ENCODE results near the gene IMPG2.

IMPG2 gene

GRCh38 chr3:101271728-101272127 lies 48.6 kb downstream of the IMPG2 start:
- H3K9me3 ChIP-seq (ENCODE audit: severe bottlenecking) = no peaks in the 10 kb centered on the region
- no peak overlapping the region for H3K4me3 ChIP-seq (ENCODE audit: low read depth, low read length)
- H3K36me3 ChIP-seq = peaks cover 96% of the 10 kb centered on the region
- no peak for DNase-seq
- no peaks in the 10 kb centered on the region for H3K27me3 ChIP-seq (ENCODE audit: insufficient read depth, low read depth, severe bottlenecking)
- H3K27ac ChIP-seq = no peak overlapping the region
- TF ChIP-seq CTCF (IDR thresholded peaks at IDR 0.05; ENCODE audit: low read depth, low read length) = no peak

DNA sequence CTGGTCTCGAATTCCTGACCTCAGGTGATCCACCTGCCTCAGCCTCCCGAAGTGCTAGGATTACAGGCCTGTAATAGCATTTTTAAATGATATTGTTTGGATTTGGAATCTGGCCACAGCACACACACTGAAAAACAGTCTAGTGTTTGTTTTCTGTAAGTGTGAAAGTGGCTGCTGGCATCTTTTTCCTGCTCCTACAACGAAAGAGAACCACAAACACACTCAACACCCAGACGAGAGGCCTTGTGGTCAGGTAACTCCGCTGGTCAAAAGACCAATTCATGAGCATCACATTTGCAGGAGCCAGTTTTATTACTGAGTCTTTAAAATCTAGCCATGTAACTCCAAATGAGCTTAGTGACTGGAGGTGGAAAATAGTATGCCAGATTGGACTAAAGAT lies 50.2 kb downstream of the IMPG2 start:
- Histone ChIP-seq H3K9me3 (ENCODE audit: severe bottlenecking) (no peaks in the 10 kb centered on the region), H3K27me3 (ENCODE audit: insufficient read depth, low read depth, severe bottlenecking) (no peaks in the 10 kb centered on the region), H3K4me3 (ENCODE audit: low read depth, low read length) (no peak overlapping the region), H3K27ac (no peak overlapping the region), H3K36me3 (peaks cover 98% of the 10 kb centered on the region)
- TF ChIP-seq CTCF (IDR thresholded peaks at IDR 0.05; ENCODE audit: low read depth, low read length) = no peak
- DNase-seq = no peak

DNA sequence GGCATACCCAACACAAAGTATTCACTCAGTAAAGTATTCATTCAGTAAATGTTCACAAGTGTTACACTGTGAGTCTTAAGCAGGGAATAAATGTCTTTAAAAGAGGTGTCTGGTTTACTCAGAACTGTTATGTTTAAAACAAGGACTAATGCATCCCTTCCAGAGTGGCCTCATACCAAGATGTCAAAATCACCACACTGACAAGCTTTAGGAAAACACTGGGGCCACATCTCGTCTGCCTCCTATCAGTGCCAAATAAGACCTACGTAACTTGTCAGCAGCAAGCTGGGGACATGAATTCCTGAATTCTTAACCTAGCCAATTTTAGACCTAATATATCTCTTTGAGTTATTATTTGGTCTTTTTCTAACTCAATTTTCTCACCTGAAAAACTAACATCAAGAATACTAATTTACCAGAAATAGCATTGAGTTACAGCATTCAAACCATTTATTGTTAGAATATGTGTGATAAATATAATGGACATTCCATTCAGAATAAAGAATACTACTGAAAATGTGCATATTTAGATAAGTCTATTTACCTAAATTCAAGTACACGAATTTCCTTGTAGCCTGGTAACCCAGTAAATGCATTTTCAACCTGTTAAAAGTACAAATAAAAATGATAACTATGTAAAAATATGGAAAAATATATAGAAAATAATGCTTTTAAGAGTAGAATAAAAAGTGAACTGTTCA lies 51.3 kb downstream of the IMPG2 start:
- DNase-seq = no peak
- H3K27me3 ChIP-seq (ENCODE audit: insufficient read depth, low read depth, severe bottlenecking) = no peaks in the 10 kb centered on the region

GRCh38 chr3:101268141-101268540 lies 52.2 kb downstream of the IMPG2 start:
- no peak for TF ChIP-seq CTCF (IDR thresholded peaks at IDR 0.05; ENCODE audit: low read depth, low read length)

More for the DNA sequence above, 51.3 kb downstream of the IMPG2 start:
- Histone ChIP-seq H3K27ac (no peak overlapping the region), H3K9me3 (ENCODE audit: severe bottlenecking) (no peaks in the 10 kb centered on the region), H3K4me3 (ENCODE audit: low read depth, low read length) (no peak overlapping the region), H3K36me3 (peaks cover 95% of the 10 kb centered on the region)
- no peak for TF ChIP-seq CTCF (IDR thresholded peaks at IDR 0.05; ENCODE audit: low read depth, low read length)

GRCh38 chr3:101266566-101266965 lies 53.8 kb downstream of the IMPG2 start:
- no peaks in the 10 kb centered on the region for H3K9me3 ChIP-seq (ENCODE audit: severe bottlenecking)
- no peaks in the 10 kb centered on the region for H3K27me3 ChIP-seq (ENCODE audit: insufficient read depth, low read depth, severe bottlenecking)
- no peak for TF ChIP-seq CTCF (IDR thresholded peaks at IDR 0.05; ENCODE audit: low read depth, low read length)
- H3K27ac ChIP-seq = no peak overlapping the region
- DNase-seq = no peak
- no peak overlapping the region for H3K4me3 ChIP-seq (ENCODE audit: low read depth, low read length)
- H3K36me3 ChIP-seq = peaks cover 90% of the 10 kb centered on the region

More at GRCh38 chr3:101268141-101268540, 52.2 kb downstream of the IMPG2 start:
- Histone ChIP-seq H3K27me3 (ENCODE audit: insufficient read depth, low read depth, severe bottlenecking) (no peaks in the 10 kb centered on the region), H3K36me3 (peaks cover 93% of the 10 kb centered on the region), H3K4me3 (ENCODE audit: low read depth, low read length) (no peak overlapping the region), H3K27ac (no peak overlapping the region), H3K9me3 (ENCODE audit: severe bottlenecking) (no peaks in the 10 kb centered on the region)
- DNase-seq = no peak

DNA sequence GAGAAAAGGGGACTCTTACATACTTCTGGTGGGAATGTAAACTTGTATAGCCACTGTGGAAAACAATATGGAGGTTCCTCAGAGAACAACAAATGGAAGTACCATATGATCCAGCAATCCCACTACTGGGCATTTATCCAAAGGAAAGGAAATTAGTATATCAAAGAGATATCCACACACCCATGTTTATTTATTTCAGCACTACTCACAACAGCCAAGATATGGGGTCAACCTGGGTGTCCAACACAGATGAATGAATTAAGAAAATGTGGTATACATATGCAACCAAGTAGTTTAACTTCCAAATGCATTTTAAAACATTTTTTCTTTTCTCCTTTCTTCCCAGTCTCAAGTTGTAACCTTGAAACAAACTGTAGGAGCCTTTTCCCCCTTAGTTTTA lies 54.3 kb downstream of the IMPG2 start:
- Histone ChIP-seq H3K4me3 (ENCODE audit: low read depth, low read length) (no peak overlapping the region), H3K27me3 (ENCODE audit: insufficient read depth, low read depth, severe bottlenecking) (no peaks in the 10 kb centered on the region), H3K27ac (no peak overlapping the region), H3K36me3 (peaks cover 90% of the 10 kb centered on the region), H3K9me3 (ENCODE audit: severe bottlenecking) (no peaks in the 10 kb centered on the region)
- TF ChIP-seq CTCF (IDR thresholded peaks at IDR 0.05; ENCODE audit: low read depth, low read length) = no peak
- DNase-seq = no peak
